ENCODE data around the gene ZBTB40.

ZBTB40 gene

DNA sequence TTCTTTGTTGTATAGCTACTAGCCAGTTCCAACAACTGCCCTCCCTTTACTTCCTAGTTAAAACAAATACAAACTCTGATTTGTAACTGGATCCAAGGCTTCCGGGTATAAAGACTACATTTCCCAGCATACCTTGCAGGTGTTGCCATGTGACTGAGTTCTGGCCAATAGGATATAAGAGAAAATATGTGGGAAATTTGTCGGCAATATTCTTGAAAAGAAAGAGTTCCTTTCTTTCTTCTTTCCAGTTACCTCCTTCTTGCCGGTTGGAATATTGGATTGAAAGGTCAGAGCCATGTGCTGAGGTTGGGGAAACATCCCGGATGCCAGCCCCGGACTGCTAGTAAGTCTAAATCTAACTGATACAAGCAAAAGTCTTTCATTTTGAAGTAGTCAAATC, 23.0 kb upstream of the ZBTB40 start:
- DNase-seq, result peak in 2 of 5 experiments; percentile 21 to 63

DNA sequence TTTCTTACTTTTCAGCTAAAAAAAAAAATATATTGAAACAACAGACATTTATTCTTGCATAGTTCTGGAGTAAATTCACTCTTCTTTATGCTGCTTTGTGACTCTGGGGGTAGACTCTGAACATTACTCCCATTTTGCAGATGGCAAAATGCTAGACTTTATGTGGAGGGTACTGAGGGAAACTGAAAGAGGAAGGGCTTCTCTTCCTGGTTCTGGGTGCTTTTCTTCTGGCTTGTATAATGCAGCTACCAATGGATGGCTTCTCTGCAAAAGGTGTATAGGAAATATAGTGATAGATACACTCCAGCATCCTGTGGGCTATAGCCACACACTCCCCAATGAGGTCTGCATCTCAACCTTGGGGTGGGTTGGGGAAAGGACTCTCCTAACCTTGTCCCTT, 19.7 kb upstream of the ZBTB40 start:
- no peak for DNase-seq

DNA sequence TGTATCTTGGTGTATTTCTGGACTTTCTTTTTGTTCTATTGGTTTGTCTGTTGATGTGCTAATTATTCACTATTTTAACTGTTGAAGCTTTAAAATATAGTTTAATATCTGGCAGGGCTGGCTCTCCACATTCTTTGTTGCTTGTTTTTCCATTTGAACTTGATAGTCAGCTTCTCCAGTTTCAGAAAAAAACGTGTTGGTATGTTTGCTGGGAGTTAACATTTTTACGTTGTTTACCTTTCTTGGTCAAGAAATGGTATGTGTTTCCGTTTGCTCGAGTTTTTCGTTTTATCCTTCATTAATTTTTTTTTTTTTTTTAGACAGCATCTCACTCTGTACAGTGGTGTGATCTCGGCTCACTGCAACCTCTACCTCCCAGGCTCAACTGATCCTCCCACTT, 16.9 kb upstream of the ZBTB40 start:
- no peak for DNase-seq

DNA sequence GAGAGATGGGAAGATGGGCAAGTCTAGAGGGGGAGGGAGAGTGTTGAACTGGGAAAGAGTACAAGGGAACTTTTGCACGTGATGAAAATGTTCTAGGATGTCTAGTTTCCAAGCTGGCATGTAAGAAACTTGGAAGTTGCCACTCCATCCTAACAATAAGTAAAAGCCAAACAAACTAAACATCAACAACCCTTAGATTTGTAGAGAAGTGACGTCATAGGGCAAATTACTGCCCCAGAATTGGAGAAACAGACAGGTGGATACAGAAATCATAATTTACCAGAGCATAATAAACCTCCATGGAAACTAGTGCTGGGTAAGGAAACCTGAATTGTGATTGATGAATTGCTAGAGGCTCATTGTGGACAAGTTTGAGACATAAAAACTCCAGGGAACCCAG, 14.7 kb upstream of the ZBTB40 start:
- DNase-seq, result no peak

DNA sequence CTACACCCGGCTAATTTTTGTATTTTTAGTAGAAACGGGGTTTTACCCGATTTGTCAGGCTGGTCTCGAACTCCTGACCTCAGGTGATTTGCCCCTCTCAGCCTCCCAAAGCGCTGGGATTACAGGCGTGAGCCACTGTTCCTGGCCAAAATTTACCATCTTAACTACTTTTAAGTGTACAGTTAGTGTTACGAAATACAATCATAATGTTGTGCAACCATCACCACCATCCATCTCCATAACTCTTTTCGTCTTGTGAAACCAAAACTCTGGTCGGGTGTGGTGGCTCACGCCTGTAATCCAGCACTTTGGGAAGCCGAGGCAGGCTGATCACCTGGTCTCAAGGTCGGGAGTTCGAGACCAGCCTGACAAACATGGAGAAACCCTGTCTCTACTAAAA, 14.1 kb upstream of the ZBTB40 start:
- no peak for DNase-seq

DNA sequence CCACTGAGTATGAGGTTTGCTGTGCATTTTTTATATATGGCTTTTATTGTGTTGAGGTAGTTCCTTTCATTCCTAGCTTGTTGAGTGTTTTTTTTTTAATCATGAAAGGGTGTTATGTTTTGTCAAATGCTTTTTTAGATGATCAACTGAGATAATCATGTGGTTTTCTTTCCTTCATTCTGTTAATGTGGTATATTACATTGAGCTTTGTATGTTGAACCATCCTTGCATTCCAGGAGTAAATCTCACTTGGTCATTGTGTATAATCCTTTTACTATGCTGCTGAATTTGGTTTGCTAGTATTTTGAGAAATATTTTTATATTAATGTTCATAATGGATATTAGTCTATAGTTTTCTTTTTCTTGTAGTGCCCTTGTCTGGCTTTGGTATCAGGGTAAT, 11.1 kb upstream of the ZBTB40 start:
- DNase-seq, result peak in 1 of 5 experiments; percentile 19

DNA sequence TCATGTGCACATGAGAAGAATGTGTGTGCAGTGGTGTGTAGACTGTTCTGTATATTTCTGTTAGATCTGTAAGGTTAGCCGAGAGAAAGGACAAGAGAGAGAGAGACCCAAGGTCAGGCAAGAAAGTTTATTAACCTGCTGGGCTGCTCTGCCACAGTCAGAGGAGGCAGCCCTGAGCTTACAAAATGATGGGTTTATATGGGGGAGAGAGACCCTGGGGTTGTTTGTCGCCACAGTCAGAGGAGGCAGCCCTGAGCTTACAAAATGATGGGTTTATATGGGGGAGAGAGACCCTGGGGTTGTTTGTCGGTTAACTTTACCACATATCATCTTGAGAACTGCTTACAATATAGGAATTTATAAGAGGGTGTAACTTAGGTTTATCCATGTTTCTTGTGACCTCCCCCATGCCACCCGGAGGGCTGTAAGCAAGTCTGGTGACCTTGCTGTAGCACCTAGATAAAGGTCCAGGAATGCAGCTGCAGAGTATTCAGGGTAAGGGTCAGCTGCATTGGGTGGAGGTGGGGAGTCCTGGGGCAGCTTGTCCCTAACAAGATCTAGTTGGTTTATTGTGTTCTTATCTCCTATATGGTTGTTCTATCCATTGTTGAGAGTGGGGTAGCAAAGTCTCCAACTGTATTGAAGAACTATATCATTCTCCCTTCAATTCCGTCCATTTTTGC, 9.3 kb upstream of the ZBTB40 start:
- no peak for DNase-seq

DNA sequence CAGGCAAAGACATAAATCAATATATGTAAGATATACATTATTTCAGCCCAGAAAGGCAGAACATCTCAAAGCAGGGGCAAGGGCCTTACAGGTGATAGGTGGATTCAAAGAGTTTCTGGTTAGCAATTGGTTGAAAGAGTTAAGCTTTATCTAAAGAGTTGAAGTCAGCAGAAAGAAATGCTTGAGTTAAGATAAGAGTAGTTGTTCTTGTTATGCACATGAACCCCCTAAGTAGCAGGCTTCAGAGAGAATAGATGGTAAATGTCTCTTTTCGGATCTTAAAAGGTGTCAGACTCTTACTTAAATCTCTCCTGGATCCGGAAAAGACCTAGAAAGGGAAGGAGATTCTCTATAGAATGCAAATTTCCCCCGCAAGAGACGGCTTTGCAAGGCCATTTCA, 8.3 kb upstream of the ZBTB40 start:
- DNase-seq, result no peak

DNA sequence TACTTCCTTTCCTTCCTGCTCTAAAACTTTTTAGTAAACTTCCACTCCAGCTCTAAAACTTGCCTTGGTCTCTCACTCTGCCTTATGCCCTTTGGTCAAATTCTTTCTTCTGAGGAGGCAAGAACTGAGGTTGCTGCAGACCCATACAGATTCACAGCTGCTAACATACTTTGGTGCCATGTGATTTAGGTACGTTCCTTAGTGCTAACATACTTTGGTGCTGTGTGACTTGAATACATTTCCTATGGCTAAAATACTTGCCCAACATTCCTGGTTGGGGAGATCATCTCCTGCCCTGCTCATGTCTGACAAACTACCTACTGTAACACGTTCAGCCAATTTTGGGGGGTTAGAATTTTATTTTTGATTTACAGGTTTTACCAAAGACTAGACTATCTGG, 6.8 kb upstream of the ZBTB40 start:
- no peak for DNase-seq

DNA sequence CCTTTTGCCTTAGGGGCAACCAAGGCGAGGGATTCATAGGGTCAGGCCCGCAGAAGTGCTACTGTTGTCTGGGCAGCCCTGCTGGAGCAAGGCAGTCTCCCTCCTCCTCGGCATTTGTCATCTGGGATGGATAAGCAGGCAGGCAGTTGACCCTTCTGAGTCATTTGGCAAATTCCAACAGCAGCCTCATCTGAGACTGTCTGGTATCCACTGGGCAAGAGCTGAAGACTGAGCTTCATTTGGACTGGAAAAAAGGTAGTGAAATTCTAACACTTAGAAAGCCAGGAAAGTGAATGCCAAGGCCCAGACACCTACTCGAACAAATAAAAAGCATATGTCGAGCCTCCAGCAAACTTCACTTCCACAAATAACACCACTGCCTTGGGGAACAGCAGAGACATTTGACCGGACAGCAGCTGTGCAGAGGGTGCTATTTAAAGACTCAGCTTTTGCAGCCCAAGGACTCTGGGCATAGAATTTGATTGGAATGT, 4.0 kb upstream of the ZBTB40 start:
- DNase-seq, result no peak

DNA sequence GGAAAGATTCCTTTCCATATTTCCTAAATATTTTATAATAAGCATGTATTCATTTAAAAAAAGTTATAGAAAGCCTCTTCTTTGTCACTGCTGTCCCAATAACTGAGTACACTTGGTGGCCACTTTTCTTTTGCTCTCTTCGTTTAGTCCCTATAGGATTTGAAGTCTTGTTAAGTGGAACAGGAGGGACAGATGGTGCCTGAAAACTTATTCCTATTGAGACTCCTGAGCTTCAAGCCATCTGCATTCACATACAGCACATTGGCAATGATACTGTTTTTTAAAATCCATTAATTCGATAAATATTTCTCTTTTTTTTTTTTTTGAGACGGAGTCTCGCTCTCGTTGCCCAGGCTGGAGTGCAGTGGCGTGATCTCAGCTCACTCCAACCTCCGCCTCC, 2.0 kb upstream of the ZBTB40 start:
- no peak for DNase-seq

DNA sequence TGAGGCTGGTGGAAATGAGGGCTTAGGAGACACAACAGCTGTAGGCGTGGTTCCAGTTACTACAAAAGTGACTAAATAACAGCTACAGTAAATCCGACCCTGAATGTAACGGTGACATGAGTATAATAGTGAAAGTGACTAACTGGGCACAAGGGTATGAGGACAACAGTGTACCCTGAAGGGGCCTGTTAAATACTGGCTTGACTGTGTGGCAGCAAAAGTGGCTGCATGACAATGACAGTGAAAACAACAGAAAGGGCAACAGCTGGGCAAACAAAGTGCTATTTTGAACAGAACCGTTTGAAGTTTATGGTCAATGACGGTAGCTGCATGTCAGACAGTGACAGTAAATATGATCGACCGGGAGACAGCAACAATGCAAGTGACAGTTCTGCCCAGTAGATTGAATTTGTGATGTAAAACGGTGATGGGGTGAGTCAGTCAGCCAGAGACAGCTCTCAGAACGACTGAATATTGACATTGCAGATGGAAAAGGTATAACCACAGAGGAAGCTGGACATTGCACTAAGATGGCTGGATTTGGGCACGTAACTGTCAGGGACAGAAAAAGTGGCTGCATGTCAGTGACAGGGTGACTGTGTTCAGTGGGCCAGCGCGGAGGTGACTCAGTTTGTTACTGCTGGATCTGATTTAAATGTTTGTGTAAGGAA, 1.2 kb upstream of the ZBTB40 start:
- no peak for DNase-seq

DNA sequence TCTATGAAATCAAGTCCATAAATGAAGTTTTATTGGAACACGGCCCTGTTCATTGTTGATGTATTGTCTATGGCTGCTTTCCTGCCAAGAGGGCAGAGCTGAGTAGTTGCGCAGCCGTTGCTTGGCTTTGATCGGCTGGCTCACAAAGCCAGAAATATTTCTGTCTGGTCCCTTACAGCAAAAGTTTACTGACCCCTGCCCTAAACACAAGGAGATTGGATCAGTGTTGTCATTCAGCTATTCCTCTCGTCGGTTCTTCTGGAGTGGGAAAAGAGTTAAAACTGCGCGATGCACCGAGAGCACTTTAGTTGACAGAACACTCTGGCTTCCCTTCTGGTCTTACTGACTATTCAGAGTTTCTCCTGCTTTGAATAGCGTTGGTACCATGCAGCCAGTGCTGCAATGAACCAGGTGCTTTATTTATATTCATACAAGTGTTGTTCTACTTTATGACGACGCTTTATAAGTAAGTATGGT, 868 bp downstream of the ZBTB40 start:
- DNase-seq, result peak in 1 of 5 experiments; percentile 44

DNA sequence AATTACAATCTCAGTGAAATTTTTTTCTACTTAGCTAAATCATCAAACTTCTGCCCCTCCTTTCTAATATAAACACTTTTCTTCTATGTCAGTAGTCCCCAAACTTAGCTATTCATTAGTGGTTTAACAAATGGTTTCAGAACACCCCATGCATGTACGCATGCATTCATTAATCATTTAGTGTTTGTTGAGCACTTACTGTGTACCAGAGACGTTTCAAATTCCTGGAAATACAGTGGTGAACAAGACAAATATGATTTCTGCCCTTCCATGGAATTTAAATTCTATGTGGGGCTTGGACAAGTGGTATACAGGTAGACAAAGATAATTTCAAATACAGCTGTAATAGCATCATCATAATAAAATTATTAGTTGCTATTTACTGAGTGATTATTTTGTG, 1.5 kb downstream of the ZBTB40 start:
- no peak for DNase-seq

DNA sequence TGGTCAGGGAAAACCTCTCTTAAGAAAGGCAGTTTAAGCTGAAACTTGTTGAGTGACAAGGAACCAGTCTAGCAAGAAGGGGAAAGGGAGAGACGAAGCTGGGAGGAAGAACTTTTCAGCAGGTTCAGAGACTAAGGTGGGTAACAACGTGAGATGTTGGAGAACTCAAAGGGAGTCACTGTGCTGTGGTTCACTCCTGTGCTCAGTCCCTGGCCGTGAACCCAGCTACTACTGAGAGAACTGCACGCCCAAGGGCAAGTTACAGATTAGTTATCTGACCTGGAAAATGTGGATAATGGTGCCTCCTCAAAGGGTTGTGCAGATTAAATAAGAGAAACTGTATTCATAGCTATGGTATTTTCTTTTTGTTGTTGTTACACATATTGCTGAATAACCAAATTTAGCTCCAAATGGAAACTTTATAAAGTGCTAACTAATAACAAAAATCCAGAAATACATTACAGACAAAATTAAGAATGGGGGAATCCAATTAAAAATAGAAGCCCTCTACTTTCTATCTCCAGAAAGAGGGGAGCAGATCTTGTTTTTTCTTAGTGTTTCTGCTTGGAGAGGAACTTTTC, 2.9 kb downstream of the ZBTB40 start:
- no peak for DNase-seq

DNA sequence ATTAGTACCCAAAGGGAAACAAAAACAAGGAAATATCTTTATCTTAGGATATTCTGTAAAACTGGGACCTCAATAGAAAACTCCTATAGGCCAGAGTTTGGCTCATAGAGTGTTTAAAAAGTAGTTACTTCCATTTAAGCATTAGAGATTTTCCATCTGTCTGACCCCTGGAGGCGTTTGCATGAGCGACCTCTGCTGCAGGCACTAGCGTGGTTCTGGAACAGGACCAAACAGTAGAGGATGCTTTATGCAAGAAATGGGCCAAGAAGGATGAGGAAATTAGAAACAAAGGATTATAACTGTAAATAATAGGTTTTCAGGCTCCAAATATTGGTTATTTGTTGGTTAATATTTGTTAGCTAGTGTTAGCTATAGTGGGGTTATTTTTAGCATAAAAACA, 5.7 kb downstream of the ZBTB40 start:
- no peak for DNase-seq

DNA sequence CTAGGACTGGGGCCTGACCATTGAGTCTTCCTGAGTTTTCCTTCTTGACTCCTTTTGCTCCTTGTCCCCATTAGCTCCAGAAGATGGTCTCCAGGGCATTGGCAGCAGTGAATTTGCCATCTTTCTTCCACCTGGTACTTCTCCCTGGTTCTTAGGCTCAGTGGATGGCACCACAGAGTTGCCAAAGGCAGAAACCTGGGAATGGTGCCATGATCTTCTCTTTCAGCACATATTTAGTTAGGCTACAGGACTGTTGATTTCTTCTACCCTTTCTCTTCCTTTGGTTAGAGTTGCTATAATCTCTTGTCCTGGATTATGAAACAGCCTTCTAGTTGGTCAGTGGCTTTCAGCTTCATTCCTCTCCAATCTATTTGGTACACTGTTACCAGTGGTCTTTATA, 6.2 kb downstream of the ZBTB40 start:
- DNase-seq, result no peak

DNA sequence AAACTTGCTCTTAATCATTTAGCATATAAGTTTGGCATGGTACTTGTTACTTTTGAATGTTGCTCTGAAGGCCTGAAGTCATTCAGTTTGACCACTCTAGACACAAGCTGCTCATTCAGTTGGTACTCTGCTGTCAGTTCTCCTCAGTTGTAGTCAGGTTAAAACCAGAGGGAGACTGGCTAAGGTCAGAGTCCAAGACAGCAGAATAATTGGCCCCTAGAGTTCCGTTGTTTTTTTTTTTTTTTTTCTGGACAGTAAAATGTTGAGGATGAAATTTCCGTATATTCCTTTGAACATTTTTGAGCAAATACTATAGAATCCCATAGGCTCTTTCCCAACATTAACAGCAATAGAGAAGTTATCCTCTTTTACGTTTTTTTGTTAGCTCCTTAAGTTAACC, 9.4 kb downstream of the ZBTB40 start:
- DNase-seq, result no peak

DNA sequence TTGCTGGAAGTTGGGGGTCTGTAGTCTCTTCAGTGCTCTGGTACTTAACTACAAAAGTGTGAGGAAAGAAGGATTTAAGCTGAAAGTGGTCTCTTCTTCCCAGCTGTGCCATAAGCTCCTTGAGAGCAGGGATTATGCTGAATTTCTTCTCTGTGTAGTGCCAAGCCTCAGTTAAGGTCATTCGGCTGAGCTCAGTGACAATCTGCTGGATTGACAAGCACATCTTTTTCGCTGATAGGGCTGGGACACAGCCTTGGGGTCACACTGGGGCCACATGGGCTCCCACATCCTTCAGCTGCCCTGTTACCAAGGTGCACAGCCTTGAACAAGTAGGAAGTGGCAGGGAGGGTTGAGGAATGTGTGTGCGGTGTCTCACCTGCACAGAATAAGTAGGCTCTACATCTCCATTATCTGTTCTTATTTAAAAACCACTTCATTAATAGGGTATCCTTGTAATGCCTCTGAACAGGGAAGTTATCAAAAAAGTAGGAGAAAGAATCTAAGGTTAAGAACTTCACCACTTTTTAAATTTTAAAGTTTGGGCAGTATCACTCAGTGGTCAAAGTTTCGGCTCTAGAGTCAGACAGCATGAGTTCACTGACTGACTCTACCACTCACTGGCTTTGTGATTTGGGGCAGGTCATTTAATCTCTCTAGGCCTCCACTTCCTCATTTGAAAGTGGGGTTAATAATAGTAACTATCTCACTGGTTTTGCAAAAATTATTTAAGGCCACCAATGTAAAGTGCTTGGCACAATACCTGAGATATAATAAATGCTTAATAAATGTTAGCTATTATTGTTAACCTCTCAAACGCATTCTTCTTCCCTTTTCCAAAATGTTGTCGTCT, 10.3 kb downstream of the ZBTB40 start:
- no peak for DNase-seq

DNA sequence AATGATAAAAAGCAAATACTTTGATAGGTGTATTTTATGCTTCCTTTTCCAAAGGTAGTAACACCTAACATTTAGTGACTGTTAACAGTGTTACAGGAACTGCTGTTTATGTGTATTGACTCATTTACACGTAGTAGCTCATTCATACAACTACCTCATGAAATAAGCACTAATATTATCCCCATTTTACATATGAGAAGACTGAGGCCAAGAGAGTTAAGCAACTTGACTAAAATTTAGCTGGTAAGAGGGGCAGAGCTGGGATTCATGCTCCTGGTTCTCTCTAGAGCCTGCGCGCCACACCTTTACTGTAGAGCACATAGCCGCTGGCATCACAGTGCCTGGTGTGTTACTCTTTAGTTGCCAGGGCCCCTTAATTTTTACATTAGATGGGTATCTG, 11.3 kb downstream of the ZBTB40 start:
- DNase-seq, result no peak

DNA sequence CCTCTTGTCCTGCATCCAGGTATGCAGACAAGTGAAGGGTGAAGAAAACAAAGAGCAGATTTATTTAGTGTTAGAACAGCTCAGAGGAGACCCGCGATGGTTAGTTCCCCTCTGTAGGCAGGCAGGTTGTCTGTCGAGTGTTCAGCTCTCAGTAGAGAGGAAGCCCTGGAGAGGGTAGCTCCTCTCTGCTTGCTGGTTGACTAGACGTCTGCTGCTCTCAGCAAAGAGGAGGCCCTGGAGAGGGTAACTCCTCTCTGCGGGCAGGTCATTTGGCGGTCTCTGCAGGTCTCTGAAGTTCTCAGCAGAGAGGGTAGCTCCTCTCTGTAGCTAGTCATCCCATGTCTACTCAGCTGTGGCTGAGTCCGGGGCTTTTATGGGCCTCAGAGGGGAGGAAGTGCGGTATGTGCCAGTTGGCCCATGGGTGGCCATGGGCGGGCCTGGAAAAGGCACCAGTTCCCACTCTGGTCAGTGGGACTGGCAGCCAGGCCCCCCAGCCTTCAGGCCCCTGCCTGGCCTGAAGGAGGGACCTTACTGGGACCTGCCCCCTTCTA, 13.4 kb downstream of the ZBTB40 start:
- DNase-seq, result no peak

DNA sequence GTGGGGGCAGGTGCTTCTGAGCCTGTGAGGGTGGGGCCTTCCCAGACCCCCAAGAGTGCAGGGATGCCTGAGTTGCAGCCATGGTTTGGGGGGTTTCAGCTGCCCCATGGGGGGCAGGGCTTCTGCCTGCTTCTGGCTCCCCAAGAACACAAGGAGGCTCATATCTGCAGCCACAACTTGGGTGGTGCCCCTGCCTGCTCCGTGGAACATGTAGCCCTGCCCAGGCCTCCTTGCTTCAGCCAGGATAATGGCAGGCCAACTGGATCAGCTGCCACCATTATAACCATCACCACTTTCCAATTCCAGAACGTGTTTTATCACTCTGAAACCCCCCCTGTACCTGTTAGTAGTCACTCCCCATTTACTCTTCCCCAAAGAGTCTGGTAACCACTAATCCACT, 14.0 kb downstream of the ZBTB40 start:
- DNase-seq, result no peak

DNA sequence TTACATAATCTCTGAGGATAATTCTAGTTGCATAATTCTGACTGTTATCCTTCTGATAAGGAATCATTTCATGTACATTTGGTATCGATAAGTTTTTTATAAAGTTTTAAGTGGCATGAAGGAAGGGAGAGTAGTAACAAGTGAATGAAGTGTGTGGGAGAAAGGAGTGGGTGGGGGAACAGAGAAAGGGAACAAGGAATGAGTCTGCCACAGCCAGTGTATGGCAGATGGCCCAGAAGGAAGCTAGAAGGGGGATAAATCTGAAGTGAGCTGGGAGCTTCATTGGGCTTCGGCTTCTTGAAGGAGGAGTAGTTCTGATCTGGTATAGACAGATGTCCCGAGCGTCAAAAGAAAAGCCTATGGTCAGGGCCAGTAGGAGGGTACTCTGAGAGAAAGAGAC, 18.6 kb downstream of the ZBTB40 start:
- no peak for DNase-seq
